Parathyroid adenoma (tissue), 2 donors: ENCODE measurements around the gene FSIP1.

Experiments used
- H2AFZ ChIP-seq: fragments of 300-600 bp; sonication (generic); one replicate; pipeline ENCODE4 v1.7.0; 2017; ENCODE audit warnings: antibody characterized with exemption, mild to moderate bottlenecking
- H3K27ac ChIP-seq: fragments of 300-600 bp; sonication (generic); one replicate; pipeline ENCODE4 v1.7.0; 2017
- H3K27me3 ChIP-seq: fragments of 300-600 bp; sonication (generic); one replicate; pipeline ENCODE4 v1.7.0; 2017; ENCODE audit warnings: low read length; ENCODE audit not compliant: control insufficient read depth, insufficient read depth
- H3K36me3 ChIP-seq: fragments of 300-600 bp; sonication (generic); one replicate; pipeline ENCODE4 v1.7.0; 2017; ENCODE audit warnings: low read length; ENCODE audit not compliant: control insufficient read depth, insufficient read depth
- H3K4me1 ChIP-seq: fragments of 300-600 bp; sonication (generic); one replicate; pipeline ENCODE4 v1.7.0; 2017; ENCODE audit warnings: control low read depth
- H3K4me2 ChIP-seq: fragments of 300-600 bp; sonication (generic); one replicate; pipeline ENCODE4 v1.7.0; 2017; ENCODE audit warnings: low read length
- H3K4me3 ChIP-seq: fragments of 300-600 bp; sonication (generic); one replicate; pipeline ENCODE4 v1.7.0; 2017; ENCODE audit warnings: low read depth, low read length
- H3K79me2 ChIP-seq: fragments of 300-600 bp; sonication (generic); one replicate; pipeline ENCODE4 v1.7.0; 2017; ENCODE audit warnings: control low read depth
- H3K9ac ChIP-seq: fragments of 300-600 bp; sonication (generic); one replicate; pipeline ENCODE4 v1.7.0; 2017; ENCODE audit warnings: mild to moderate bottlenecking
- H3K9me3 ChIP-seq: fragments of 300-600 bp; sonication (generic); one replicate; pipeline ENCODE4 v1.7.0; 2017; ENCODE audit warnings: low read length; ENCODE audit not compliant: control insufficient read depth
- TF ChIP-seq, protein P1 (sequence below): fragments of 300-600 bp; sonication (generic); IDR thresholded peaks from one replicate; pipeline ENCODE4 v1.7.0; 2017; ENCODE audit warnings: antibody characterized with exemption, mild to moderate bottlenecking
- donor health status: primary hyperparathyroidism.

Gene FSIP1

GRCh38 chr15:39564972-39565665 lies 217.5 kb downstream of the FSIP1 start:
- H3K9ac ChIP-seq: no peak overlapping the region
- H3K4me3 ChIP-seq: no peak overlapping the region
- H3K4me2 ChIP-seq: no peak overlapping the region
- no peaks in the 10 kb centered on the region for H3K27me3 ChIP-seq
- H3K36me3 ChIP-seq: no peaks in the 10 kb centered on the region
- TF ChIP-seq, protein P1, sequence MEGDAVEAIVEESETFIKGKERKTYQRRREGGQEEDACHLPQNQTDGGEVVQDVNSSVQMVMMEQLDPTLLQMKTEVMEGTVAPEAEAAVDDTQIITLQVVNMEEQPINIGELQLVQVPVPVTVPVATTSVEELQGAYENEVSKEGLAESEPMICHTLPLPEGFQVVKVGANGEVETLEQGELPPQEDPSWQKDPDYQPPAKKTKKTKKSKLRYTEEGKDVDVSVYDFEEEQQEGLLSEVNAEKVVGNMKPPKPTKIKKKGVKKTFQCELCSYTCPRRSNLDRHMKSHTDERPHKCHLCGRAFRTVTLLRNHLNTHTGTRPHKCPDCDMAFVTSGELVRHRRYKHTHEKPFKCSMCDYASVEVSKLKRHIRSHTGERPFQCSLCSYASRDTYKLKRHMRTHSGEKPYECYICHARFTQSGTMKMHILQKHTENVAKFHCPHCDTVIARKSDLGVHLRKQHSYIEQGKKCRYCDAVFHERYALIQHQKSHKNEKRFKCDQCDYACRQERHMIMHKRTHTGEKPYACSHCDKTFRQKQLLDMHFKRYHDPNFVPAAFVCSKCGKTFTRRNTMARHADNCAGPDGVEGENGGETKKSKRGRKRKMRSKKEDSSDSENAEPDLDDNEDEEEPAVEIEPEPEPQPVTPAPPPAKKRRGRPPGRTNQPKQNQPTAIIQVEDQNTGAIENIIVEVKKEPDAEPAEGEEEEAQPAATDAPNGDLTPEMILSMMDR: no peak
- no peak overlapping the region for H2AFZ ChIP-seq
- no peaks in the 10 kb centered on the region for H3K4me1 ChIP-seq
- no peak overlapping the region for H3K27ac ChIP-seq
- no peaks in the 10 kb centered on the region for H3K9me3 ChIP-seq
- H3K79me2 ChIP-seq: no peaks in the 10 kb centered on the region

GRCh38 chr15:39558421-39558820 lies 224.2 kb downstream of the FSIP1 start:
- TF ChIP-seq, protein P1: no peak
- no peak overlapping the region for H3K9ac ChIP-seq
- H3K4me2 ChIP-seq: no peak overlapping the region
- H3K36me3 ChIP-seq: no peaks in the 10 kb centered on the region
- no peak overlapping the region for H3K4me3 ChIP-seq
- H3K27ac ChIP-seq: no peak overlapping the region
- H3K4me1 ChIP-seq: no peaks in the 10 kb centered on the region
- H3K9me3 ChIP-seq: no peaks in the 10 kb centered on the region
- no peaks in the 10 kb centered on the region for H3K27me3 ChIP-seq
- H2AFZ ChIP-seq: no peak overlapping the region
- H3K79me2 ChIP-seq: no peaks in the 10 kb centered on the region

DNA sequence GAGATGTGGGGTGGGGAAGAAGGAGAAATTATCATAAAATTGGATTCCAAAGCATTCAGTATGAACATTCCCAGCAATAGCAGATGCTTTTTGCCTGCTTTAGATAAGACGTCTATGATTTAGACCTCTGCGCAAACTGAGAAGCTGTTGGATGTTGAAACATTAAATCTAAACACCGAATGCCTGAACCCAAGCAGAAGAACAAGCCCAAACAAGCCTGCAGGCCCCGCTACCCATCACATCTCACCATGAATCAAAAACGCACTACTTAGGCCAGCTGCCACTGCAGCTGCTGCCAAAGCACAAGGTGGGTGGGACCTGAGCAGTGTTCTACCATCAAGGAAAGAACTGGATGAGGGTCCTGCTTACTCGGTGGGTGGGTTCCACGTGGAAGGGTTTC lies 226.2 kb downstream of the FSIP1 start:
- no peak overlapping the region for H3K9ac ChIP-seq

GRCh38 chr15:39555885-39556284 lies 226.8 kb downstream of the FSIP1 start:
- Histone ChIP-seq H3K9ac (no peak overlapping the region), H3K4me3 (no peak overlapping the region), H3K79me2 (no peaks in the 10 kb centered on the region), H3K4me2 (no peak overlapping the region), H3K27me3 (no peaks in the 10 kb centered on the region), H3K9me3 (no peaks in the 10 kb centered on the region), H3K27ac (no peak overlapping the region), H3K36me3 (no peaks in the 10 kb centered on the region), H2AFZ (no peak overlapping the region), H3K4me1 (no peaks in the 10 kb centered on the region)
- TF ChIP-seq, protein P1: no peak

More for the DNA sequence above, 226.2 kb downstream of the FSIP1 start:
- H3K4me3 ChIP-seq: no peak overlapping the region
- no peak overlapping the region for H3K27ac ChIP-seq
- no peak overlapping the region for H3K4me2 ChIP-seq
- TF ChIP-seq, protein P1: no peak
- H3K27me3 ChIP-seq: no peaks in the 10 kb centered on the region
- no peaks in the 10 kb centered on the region for H3K79me2 ChIP-seq
- H3K36me3 ChIP-seq: no peaks in the 10 kb centered on the region
- no peaks in the 10 kb centered on the region for H3K9me3 ChIP-seq
- no peak overlapping the region for H2AFZ ChIP-seq
- H3K4me1 ChIP-seq: no peaks in the 10 kb centered on the region

GRCh38 chr15:39554746-39555387 lies 227.8 kb downstream of the FSIP1 start:
- Histone ChIP-seq H3K27ac (no peak overlapping the region), H2AFZ (no peak overlapping the region), H3K27me3 (no peaks in the 10 kb centered on the region), H3K36me3 (no peaks in the 10 kb centered on the region), H3K4me3 (no peak overlapping the region), H3K4me1 (no peaks in the 10 kb centered on the region), H3K79me2 (no peaks in the 10 kb centered on the region), H3K9me3 (no peaks in the 10 kb centered on the region), H3K4me2 (no peak overlapping the region), H3K9ac (no peak overlapping the region)
- TF ChIP-seq, protein P1: no peak
